H1 (cell line): ENCODE measurements around the gene ASB6. TPM values are rescaled to one million over a fixed set of nuclear protein-coding genes. Genes with fewer than 3 reads are reported as not detected.

Experiments used
- CTCF ChIA-PET: fragments of 300-600 bp; sonication (Branson Sonifier 250); formaldehyde crosslinking; loops from one replicate; lab custom pipeline; 2021; ENCODE audit not compliant: partially characterized antibody; lab: Charles Lee
- POLR2A ChIA-PET: fragments of 300-600 bp; sonication (Branson Sonifier 250); formaldehyde crosslinking; loops from one replicate; lab custom pipeline; 2021; ENCODE audit warnings: inconsistent platforms; ENCODE audit not compliant: partially characterized antibody; lab: Charles Lee
- DNase-seq, 2 experiments: peaks; one replicate each; pipeline versions ENCODE4 v3.0.0 to v3.0.0-alpha.2; 2010 to 2022; ENCODE audit warnings: low spot score in 2 of 2, low read depth in 1 of 2, mixed read lengths in 1 of 2
- FAIRE-seq: peaks from 2 replicates; lab custom pipeline; 2011; peaks lifted over from hg19 to GRCh38; lab: Jason Lieb, UNC
- H2AFZ ChIP-seq: 2 replicates; pipeline ENCODE4 v1.8.1; 2012; ENCODE audit warnings: low read length, inconsistent platforms
- H2AK5ac ChIP-seq: 2 replicates; pipeline ENCODE4 v1.6.1; 2013; ENCODE audit warnings: low read depth, low read length
- H2BK120ac ChIP-seq: replicated peaks from 2 replicates; pipeline ENCODE3; 2013; ENCODE audit warnings: low read depth, low read length, inconsistent platforms
- H2BK12ac ChIP-seq: 2 replicates; pipeline ENCODE4 v1.6.1; 2013; ENCODE audit warnings: low read depth, low read length
- H2BK15ac ChIP-seq: 2 replicates; pipeline ENCODE4 v1.6.1; 2013; ENCODE audit warnings: low read length
- H2BK20ac ChIP-seq: 2 replicates; pipeline ENCODE4 v1.6.1; 2013; ENCODE audit warnings: low read length
- H2BK5ac ChIP-seq: 2 replicates; pipeline ENCODE4 v1.6.1; 2013; ENCODE audit warnings: low read depth, low read length
- H3K14ac ChIP-seq: 2 replicates; pipeline ENCODE4 v1.6.1; 2013; ENCODE audit warnings: inconsistent platforms; ENCODE audit not compliant: insufficient read length
- H3K18ac ChIP-seq: 2 replicates; pipeline ENCODE4 v1.6.1; 2013; ENCODE audit warnings: low read length; ENCODE audit errors: extremely low read depth
- H3K23ac ChIP-seq: 2 replicates; pipeline ENCODE4 v1.6.1; 2013; ENCODE audit warnings: inconsistent platforms; ENCODE audit not compliant: insufficient read length
- H3K23me2 ChIP-seq: 2 replicates; pipeline ENCODE4 v1.6.1; 2013; ENCODE audit warnings: low read depth, low read length
- H3K27ac ChIP-seq: 2 replicates; pipeline ENCODE4 v1.6.1; 2011; ENCODE audit warnings: low read depth, low read length, inconsistent platforms
- H3K27me3 ChIP-seq, 4 experiments: replicated peaks in 1 of 4; 1 replicate in 1 of 4; 2 replicates in 3 of 4; pipeline versions ENCODE4 v1.6.1 to v1.8.1; 2011 to 2013; ENCODE audit warnings: low read length in 3 of 4, mild to moderate bottlenecking in 3 of 4, inconsistent platforms in 2 of 4, mixed read lengths in 2 of 4, moderate library complexity in 1 of 4; ENCODE audit not compliant: control insufficient read depth in 3 of 4, insufficient read depth in 3 of 4; ENCODE audit errors: extremely low read depth in 1 of 4
- H3K36me3 ChIP-seq, 4 experiments: 2 replicates each; pipeline versions ENCODE4 v1.6.1 to v1.8.1; 2011 to 2013; ENCODE audit warnings: mild to moderate bottlenecking in 4 of 4, low read length in 3 of 4, moderate library complexity in 2 of 4, control low read depth in 1 of 4, inconsistent platforms in 1 of 4; ENCODE audit not compliant: insufficient read depth in 4 of 4, control insufficient read depth in 2 of 4
- H3K4ac ChIP-seq: replicated peaks from 2 replicates; pipeline ENCODE3; 2013; ENCODE audit warnings: low read length, low read depth, mixed read lengths, inconsistent platforms; ENCODE audit not compliant: insufficient read length
- H3K4me1 ChIP-seq, 4 experiments: replicated peaks in 1 of 4; 1 replicate in 1 of 4; 2 replicates in 3 of 4; pipeline versions ENCODE4 v1.6.1 to v1.8.1; 2011 to 2013; ENCODE audit warnings: low read length in 3 of 4, inconsistent platforms in 2 of 4, mixed read lengths in 1 of 4; ENCODE audit not compliant: insufficient read depth in 4 of 4, control insufficient read depth in 3 of 4
- H3K4me2 ChIP-seq, 2 experiments: 2 replicates each; pipeline versions ENCODE4 v1.6.1 to v1.8.1; 2011 to 2013; ENCODE audit warnings: low read depth in 2 of 2, low read length in 2 of 2, control low read depth in 1 of 2, inconsistent platforms in 1 of 2, mild to moderate bottlenecking in 1 of 2; ENCODE audit not compliant: insufficient read depth in 1 of 2
- H3K4me3 ChIP-seq, 4 experiments: fragments of 200-600, 300-600 bp in 1 of 4; sonication (generic), shearing (Covaris generic), sonication (Bioruptor Twin) in 1 of 4; 2 replicates each; pipeline versions ENCODE4 v1.5.1 to v1.8.1; 2011 to 2016; ENCODE audit warnings: low read length in 4 of 4, low read depth in 3 of 4, control low read depth in 2 of 4, inconsistent platforms in 2 of 4, mild to moderate bottlenecking in 2 of 4, mixed read lengths in 1 of 4, moderate library complexity in 1 of 4; ENCODE audit not compliant: insufficient read depth in 2 of 4; ENCODE audit errors: extremely low read depth in 1 of 4
- H3K56ac ChIP-seq: replicated peaks from 2 replicates; pipeline ENCODE3; 2013; ENCODE audit warnings: low read depth, mild to moderate bottlenecking, mixed read lengths, low read length, inconsistent platforms; ENCODE audit not compliant: insufficient read length
- H3K79me1 ChIP-seq: 2 replicates; pipeline ENCODE4 v1.6.1; 2013; ENCODE audit warnings: low read depth, low read length, control low read depth
- H3K79me2 ChIP-seq, 2 experiments: 2 replicates each; pipeline versions ENCODE4 v1.6.1 to v1.8.1; 2012 to 2013; ENCODE audit warnings: low read length in 2 of 2, mild to moderate bottlenecking in 2 of 2, inconsistent platforms in 1 of 2; ENCODE audit not compliant: insufficient read depth in 2 of 2, control insufficient read depth in 1 of 2
- H3K9ac ChIP-seq, 4 experiments: replicated peaks in 1 of 4; 1 replicate in 1 of 4; 2 replicates in 3 of 4; pipeline versions ENCODE4 v1.6.1 to v1.8.1; 2011 to 2013; ENCODE audit warnings: low read depth in 3 of 4, low read length in 3 of 4, control low read depth in 2 of 4, mild to moderate bottlenecking in 2 of 4, moderate library complexity in 2 of 4, inconsistent platforms in 1 of 4; ENCODE audit errors: extremely low read depth in 1 of 4
- H3K9me3 ChIP-seq, 2 experiments: 2 replicates each; pipeline versions ENCODE4 v1.6.1 to v1.8.1; 2012 to 2013; ENCODE audit warnings: mild to moderate bottlenecking in 2 of 2, moderate library complexity in 2 of 2, control low read depth in 1 of 2, inconsistent platforms in 1 of 2, low read depth in 1 of 2, low read length in 1 of 2, mixed read lengths in 1 of 2; ENCODE audit not compliant: insufficient read depth in 2 of 2
- H4K20me1 ChIP-seq, 2 experiments: replicated peaks in 1 of 2; 2 replicates each; pipeline versions ENCODE3 to v1.8.1; 2011 to 2013; ENCODE audit warnings: inconsistent platforms in 2 of 2, low read length in 2 of 2, mild to moderate bottlenecking in 1 of 2; ENCODE audit not compliant: insufficient read depth in 2 of 2, control insufficient read depth in 1 of 2
- H4K5ac ChIP-seq: 2 replicates; pipeline ENCODE4 v1.6.1; 2013; ENCODE audit warnings: low read length, low read depth, mixed read lengths, inconsistent platforms; ENCODE audit not compliant: insufficient read length
- H4K8ac ChIP-seq: 2 replicates; pipeline ENCODE4 v1.8.0; 2013; ENCODE audit warnings: mild to moderate bottlenecking, moderate library complexity, low read length, inconsistent platforms; ENCODE audit not compliant: insufficient read depth; ENCODE audit errors: extremely low read depth
- H4K91ac ChIP-seq: replicated peaks from 2 replicates; pipeline ENCODE3; 2013; ENCODE audit warnings: low read length, mixed read lengths, inconsistent platforms; ENCODE audit not compliant: insufficient read length
- HDAC2 ChIP-seq, 2 experiments: fragments of 300-600 bp in 1 of 2; sonication (generic) in 1 of 2; IDR thresholded peaks; 2 replicates each; pipeline ENCODE4 v1.6.1; 2011 to 2012; ENCODE audit warnings: low read depth in 2 of 2, low read length in 2 of 2, mild to moderate bottlenecking in 2 of 2, moderate library complexity in 2 of 2, borderline replicate concordance in 1 of 2, inconsistent platforms in 1 of 2
- NANOG ChIP-seq: IDR thresholded peaks from 2 replicates; pipeline ENCODE4 v1.6.1; 2011; ENCODE audit warnings: low read length, low read depth, mild to moderate bottlenecking, inconsistent platforms; ENCODE audit not compliant: insufficient read depth, poor library complexity, severe bottlenecking
- POLR2A ChIP-seq, 2 experiments: IDR thresholded peaks; 1 replicate in 1 of 2; 2 replicates in 1 of 2; pipeline ENCODE4 v1.6.1; 2011; ENCODE audit warnings: low read depth in 2 of 2, low read length in 2 of 2, mild to moderate bottlenecking in 2 of 2; ENCODE audit errors: control extremely low read depth in 1 of 2
- POU5F1 ChIP-seq: IDR thresholded peaks from 2 replicates; pipeline ENCODE4 v1.6.1; 2011; ENCODE audit warnings: low read depth, mild to moderate bottlenecking, low read length, moderate library complexity
- RBBP5 ChIP-seq: IDR thresholded peaks from 2 replicates; pipeline ENCODE4 v1.7.1; 2012; ENCODE audit warnings: low read depth, mild to moderate bottlenecking, inconsistent platforms, low read length, moderate library complexity, borderline replicate concordance
- SAP30 ChIP-seq: fragments of 300-600 bp; sonication (generic); IDR thresholded peaks from 2 replicates; pipeline ENCODE4 v1.7.1; 2012; ENCODE audit warnings: low read length, moderate library complexity, mild to moderate bottlenecking, inconsistent platforms; ENCODE audit not compliant: insufficient read depth, insufficient replicate concordance
- SIX5 ChIP-seq: IDR thresholded peaks from 2 replicates; pipeline ENCODE4 v1.6.1; 2011; ENCODE audit warnings: mild to moderate bottlenecking, low read depth, low read length
- SP1 ChIP-seq: IDR thresholded peaks from 2 replicates; pipeline ENCODE4 v1.6.1; 2011; ENCODE audit warnings: low read depth, low read length
- SP4 ChIP-seq: IDR thresholded peaks from 2 replicates; pipeline ENCODE4 v1.6.1; 2012; ENCODE audit warnings: low read length, inconsistent platforms
- TBP ChIP-seq: IDR thresholded peaks from 2 replicates; pipeline ENCODE4 v1.6.1; 2011; ENCODE audit warnings: low read depth, low read length, improper control_type of control experiment
- TEAD4 ChIP-seq: IDR thresholded peaks from 2 replicates; pipeline ENCODE4 v1.6.1; 2012; ENCODE audit warnings: low read depth, low read length, inconsistent platforms, mixed read lengths
- WGBS, 2 experiments: shearing (Covaris generic) in 1 of 2; methylation state at CpG; one replicate each; pipeline versions ENCODE4 v1.1.6 to v1.1.7; 2013 to 2015; ENCODE audit warnings: low lambda C conversion rate in 2 of 2, mixed read lengths in 2 of 2, inconsistent platforms in 1 of 2, low coverage in 1 of 2, missing lambda C conversion rate in 1 of 2; ENCODE audit not compliant: insufficient replicate concordance in 2 of 2, insufficient coverage in 1 of 2, insufficient read length in 1 of 2; ENCODE audit errors: extremely low coverage in 1 of 2, missing lambda C conversion rate in 1 of 2; 5-methylcytosine and 5-hydroxymethylcytosine counted together
- polyA plus RNA-seq, 7 experiments: library from polyadenylated mRNA; depleted of rRNA in 3 of 7; stranded (reverse) in 5 of 7; unstranded in 2 of 7; fragments of >200 nt in 5 of 7; fragments of 200-250 nt in 2 of 7; gene quantifications; 1 replicate in 5 of 7; 2 replicates in 1 of 7; 4 replicates in 1 of 7; pipeline versions ENCODE4 v1.2.1 to v1.2.3, GENCODE V29; 2011 to 2013; ENCODE audit warnings: missing spikeins in 2 of 7, mixed read lengths in 2 of 7
- total RNA-seq: library from RNA; stranded (reverse); fragmentation: NEBNext Ultra II Directional; extraction: Animal tissue kit (Norgen Biotek cat#: 25700); gene quantifications from 2 replicates; pipeline ENCODE4 v1.2.1, GENCODE V29; 2021

ASB6 gene
- total and polyA plus RNA-seq, 2 of the 8 experiments (the other 6 are each of a cell fraction or from before 2014, with no cell fraction given): 14.0 to 17.3 TPM

GRCh38 chr9:129596541-129597331, 45.2 kb downstream of the ASB6 start:
- Histone ChIP-seq H3K36me3 (no peaks in the 10 kb centered on the region), H4K20me1 (no peaks in the 10 kb centered on the region), H3K79me2 (no peaks in the 10 kb centered on the region), H3K23me2 (peaks cover 11% of the 10 kb centered on the region; the same call in 1 of the 2 replicates), H3K27me3 (peaks cover 0 to 29% (median 18%) of the 10 kb centered on the region in 4 experiments; a peak in 6 of 7 replicates), H2AK5ac (no peak overlapping the region), H3K14ac (no peak overlapping the region), H3K56ac (peak overlapping the region; percentile 42), H3K27ac (no peak overlapping the region), H2AFZ (peak overlapping the region; percentile 48; the same call in 1 of the 2 replicates), H2BK15ac (peak overlapping the region; percentile 81; the same call in 1 of the 2 replicates), H3K9ac (no peak overlapping the region; a peak in 2 of 7 replicates), H3K4me1 (peaks cover 0 to 26% (median 16%) of the 10 kb centered on the region in 4 experiments; a peak in 6 of 7 replicates), H2BK20ac (peak overlapping the region; percentile 72; the same call in 1 of the 2 replicates), H3K9me3 (no peaks in the 10 kb centered on the region), H2BK12ac (peak overlapping the region; percentile 75; the same call in 1 of the 2 replicates), H2BK5ac (peak overlapping the region; percentile 96; the same call in 1 of the 2 replicates), H4K5ac (peak overlapping the region; percentile 46), H3K4ac (peak overlapping the region; percentile 61), H3K18ac (peak overlapping the region; percentile 100), H2BK120ac (no peak overlapping the region), H3K4me2 (peak overlapping the region; percentile 81 to 98), H4K91ac (peak overlapping the region; percentile 92), H4K8ac (peak overlapping the region; percentile 83; the same call in 1 of the 2 replicates), H3K23ac (no peak overlapping the region), H3K79me1 (no peaks in the 10 kb centered on the region), H3K4me3 (peak overlapping the region; percentile 55 to 70 (median 60))
- FAIRE-seq (no peak), DNase-seq (peak in 1 of 2 experiments; percentile 85)
- CTCF ChIA-PET: interaction anchor here (0.7 to 3.6 kb wide), 21 partner anchors 9 to 465 kb away, joined by 3 to 12 read pairs (median 4); no protein-coding TSS in a partner anchor
- WGBS, 2 experiments: 4% methylated on average over 19 of the region's 33 CpGs; no CpG with 5 or more reads in 1 of the 2 experiments
- POLR2A ChIA-PET: interaction anchor here (0.5 to 2.5 kb wide), 17 partner anchors 9 to 545 kb away, joined by 3 to 8 read pairs (median 5); partner anchors contain the start of gene IER5L
- TF ChIP-seq SP4 (peak; percentile 80; the same call in 1 of the 2 replicates), SAP30 (no peak), SP1 (peak; percentile 62), POU5F1 (no peak), TEAD4 (0 out of 2 replicates have a peak, but pooled peaks have one; percentile 56), POLR2A (IDR thresholded peaks at IDR 0.05; ENCODE audit: control extremely low read depth in 1 of 2, low read depth in 2 of 2, low read length in 2 of 2) (no peak), TBP (peak; percentile 36; the same call in 1 of the 2 replicates), HDAC2 (IDR thresholded peaks at IDR 0.05; ENCODE audit: borderline replicate concordance in 1 of 2, low read depth in 2 of 2, low read length in 2 of 2) (peak; percentile 70 to 72; a peak in 1 of 4 replicates), SIX5 (no peak), RBBP5 (no peak), NANOG (no peak)
